Upper lobe of left lung (tissue), 6 donors: Measurements from ENCODE around the gene MORC4. TPM values are rescaled to one million over a fixed set of nuclear protein-coding genes. Genes with fewer than 3 reads are reported as not detected.

Source experiments
- ATAC-seq, 2 donors: fragments of 200-7000 bp; cut with Tn5 transposase; one replicate each; pipeline ENCODE4 v1.9.1; 2022; ENCODE audit warnings: mild to moderate bottlenecking in 2 of 2, moderate library complexity in 2 of 2; ENCODE audit not compliant: low FRiP score in 2 of 2
- DNase-seq, 2 donors: peaks; one replicate each; pipeline ENCODE4 v3.0.0-alpha.2; 2019 to 2020
- H3K27ac ChIP-seq, 4 donors: fragments of 200-600 bp; sonication (generic); one replicate each; pipeline ENCODE4 v1.5.1; 2016 to 2019
- H3K27me3 ChIP-seq, 4 donors: fragments of 200-600 bp; sonication (generic); one replicate each; pipeline ENCODE4 v1.5.1; 2017 to 2019
- H3K36me3 ChIP-seq, 4 donors: fragments of 200-600 bp; sonication (generic); one replicate each; pipeline ENCODE4 v1.5.1; 2016 to 2019
- H3K4me1 ChIP-seq, 4 donors: fragments of 200-600 bp; sonication (generic); one replicate each; pipeline ENCODE4 v1.5.1; 2018 to 2019
- H3K4me3 ChIP-seq, 4 donors: fragments of 200-600 bp; sonication (generic); one replicate each; pipeline ENCODE4 v1.5.1; 2017 to 2019; ENCODE audit warnings: mild to moderate bottlenecking in 2 of 4, moderate library complexity in 1 of 4
- H3K9me3 ChIP-seq, 4 donors: fragments of 200-600 bp; sonication (generic); one replicate each; pipeline ENCODE4 v1.5.1; 2018 to 2019
- EP300 ChIP-seq, 4 donors: sonication (generic); formaldehyde crosslinking; IDR thresholded peaks; one replicate each; pipeline ENCODE4 v1.5.1; 2017; ENCODE audit warnings: antibody characterized with exemption in 4 of 4, control low read depth in 2 of 4
- POLR2A ChIP-seq, 4 donors: fragments of 450-650 bp; IDR thresholded peaks; one replicate each; pipeline ENCODE4 v1.5.1; 2016 to 2017; ENCODE audit warnings: antibody characterized with exemption in 4 of 4, mild to moderate bottlenecking in 2 of 4
- POLR2AphosphoS5 ChIP-seq, 2 donors: sonication (generic); formaldehyde crosslinking; IDR thresholded peaks; one replicate each; pipeline ENCODE4 v1.5.1; 2017; ENCODE audit warnings: antibody characterized with exemption in 2 of 2
- WGBS, 2 donors: methylation state at CpG; one replicate each; pipeline ENCODE4 v1.1.5; 2017 to 2018; 5-methylcytosine and 5-hydroxymethylcytosine counted together
- total RNA-seq, 6 donors: library from RNA; depleted of rRNA in 4 of 6; stranded (reverse); fragments of >200 nt in 4 of 6; gene quantifications; one replicate each; pipeline versions ENCODE4 v1.1.0 to v1.2.1, GENCODE V29; 2016 to 2021
- TF ChIP-seq, protein P1 (sequence below), 6 experiments: fragments of 450-650 bp in 4 of 6; fragments of 200-600 bp in 2 of 6; sonication (generic) in 2 of 6; IDR thresholded peaks; one replicate each; pipeline ENCODE4 v1.5.1; 2016 to 2019; ENCODE audit warnings: antibody characterized with exemption in 6 of 6
- donor health status: DM: no; HTN: no; CAD: no; lungs with moderate emphysema.
- donor health status: DM: no; HTN: yes; CAD: no; lungs with severe emphysema.

The MORC4 gene
- total RNA-seq, 6 donors from 2014 or later, result 10.3 to 23.0 (median 16.3) TPM

DNA sequence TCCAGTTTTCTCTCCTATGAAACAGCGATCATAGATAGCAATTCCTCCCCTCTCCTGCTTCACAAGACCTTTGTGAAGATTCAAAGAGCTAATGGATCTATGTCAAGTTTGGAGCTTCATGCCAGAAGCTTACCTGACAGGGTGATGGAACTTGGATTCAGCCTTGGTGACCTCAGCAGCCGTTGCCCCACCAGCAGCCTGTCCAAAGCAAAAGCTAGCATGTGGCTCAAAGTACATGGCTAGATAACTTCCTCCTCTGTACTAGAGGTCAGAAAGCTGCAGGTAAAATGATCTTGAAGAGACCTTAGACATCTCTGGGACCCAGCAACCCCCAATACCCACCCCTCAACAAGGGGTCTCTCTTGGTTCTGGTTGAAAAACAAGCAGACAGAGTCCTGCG is 98.7 kb downstream of the MORC4 start:
- ATAC-seq, result no peak
- WGBS, 2 donors, result 84% methylated on average over 3 of the region's 3 CpGs; no CpG with 5 or more reads in 1 of the 2 donors
- no peaks in the 10 kb centered on the region for H3K36me3 ChIP-seq
- no peak for DNase-seq
- no peaks in the 10 kb centered on the region for H3K27me3 ChIP-seq
- no peaks in the 10 kb centered on the region for H3K4me1 ChIP-seq
- no peaks in the 10 kb centered on the region for H3K9me3 ChIP-seq
- TF ChIP-seq POLR2AphosphoS5 (IDR thresholded peaks at IDR 0.05), result no peak
- TF ChIP-seq, protein P1, sequence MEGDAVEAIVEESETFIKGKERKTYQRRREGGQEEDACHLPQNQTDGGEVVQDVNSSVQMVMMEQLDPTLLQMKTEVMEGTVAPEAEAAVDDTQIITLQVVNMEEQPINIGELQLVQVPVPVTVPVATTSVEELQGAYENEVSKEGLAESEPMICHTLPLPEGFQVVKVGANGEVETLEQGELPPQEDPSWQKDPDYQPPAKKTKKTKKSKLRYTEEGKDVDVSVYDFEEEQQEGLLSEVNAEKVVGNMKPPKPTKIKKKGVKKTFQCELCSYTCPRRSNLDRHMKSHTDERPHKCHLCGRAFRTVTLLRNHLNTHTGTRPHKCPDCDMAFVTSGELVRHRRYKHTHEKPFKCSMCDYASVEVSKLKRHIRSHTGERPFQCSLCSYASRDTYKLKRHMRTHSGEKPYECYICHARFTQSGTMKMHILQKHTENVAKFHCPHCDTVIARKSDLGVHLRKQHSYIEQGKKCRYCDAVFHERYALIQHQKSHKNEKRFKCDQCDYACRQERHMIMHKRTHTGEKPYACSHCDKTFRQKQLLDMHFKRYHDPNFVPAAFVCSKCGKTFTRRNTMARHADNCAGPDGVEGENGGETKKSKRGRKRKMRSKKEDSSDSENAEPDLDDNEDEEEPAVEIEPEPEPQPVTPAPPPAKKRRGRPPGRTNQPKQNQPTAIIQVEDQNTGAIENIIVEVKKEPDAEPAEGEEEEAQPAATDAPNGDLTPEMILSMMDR (IDR thresholded peaks at IDR 0.05), result no peak
- TF ChIP-seq POLR2A (IDR thresholded peaks at IDR 0.05), result no peak
- no peak for TF ChIP-seq EP300 (IDR thresholded peaks at IDR 0.05)
- H3K27ac ChIP-seq, result no peak overlapping the region
- H3K4me3 ChIP-seq, result no peak overlapping the region

DNA sequence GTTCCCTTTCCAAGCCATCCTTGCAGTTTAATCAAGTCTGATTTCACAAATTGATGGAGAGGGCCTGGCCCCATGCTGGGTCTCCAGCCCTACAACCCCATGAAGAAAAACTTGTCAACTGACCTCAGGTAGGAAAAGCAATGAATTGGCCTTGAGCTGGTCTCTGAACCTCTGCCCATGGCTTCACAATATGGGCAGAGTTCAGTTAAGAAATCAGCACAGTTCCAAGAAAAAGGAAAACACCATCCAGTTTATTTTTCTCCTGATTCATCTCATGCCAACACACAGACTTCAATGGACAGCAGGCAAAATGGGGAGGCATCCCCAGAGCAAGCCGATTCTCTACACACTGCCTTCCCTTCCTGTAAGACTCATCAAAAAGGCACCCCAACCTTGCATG is 100.2 kb downstream of the MORC4 start:
- Histone ChIP-seq H3K27me3 (no peaks in the 10 kb centered on the region), H3K4me3 (no peak overlapping the region), H3K27ac (no peak overlapping the region), H3K36me3 (no peaks in the 10 kb centered on the region), H3K4me1 (no peaks in the 10 kb centered on the region), H3K9me3 (no peaks in the 10 kb centered on the region)
- no peak for ATAC-seq
- no peak for DNase-seq
- WGBS, 2 donors, result 80 to 100% methylated on average over 1 of the region's 1 CpG
- TF ChIP-seq, protein P1 (IDR thresholded peaks at IDR 0.05), result no peak
- no peak for TF ChIP-seq EP300 (IDR thresholded peaks at IDR 0.05)
- no peak for TF ChIP-seq POLR2A (IDR thresholded peaks at IDR 0.05)
- TF ChIP-seq POLR2AphosphoS5 (IDR thresholded peaks at IDR 0.05), result no peak

DNA sequence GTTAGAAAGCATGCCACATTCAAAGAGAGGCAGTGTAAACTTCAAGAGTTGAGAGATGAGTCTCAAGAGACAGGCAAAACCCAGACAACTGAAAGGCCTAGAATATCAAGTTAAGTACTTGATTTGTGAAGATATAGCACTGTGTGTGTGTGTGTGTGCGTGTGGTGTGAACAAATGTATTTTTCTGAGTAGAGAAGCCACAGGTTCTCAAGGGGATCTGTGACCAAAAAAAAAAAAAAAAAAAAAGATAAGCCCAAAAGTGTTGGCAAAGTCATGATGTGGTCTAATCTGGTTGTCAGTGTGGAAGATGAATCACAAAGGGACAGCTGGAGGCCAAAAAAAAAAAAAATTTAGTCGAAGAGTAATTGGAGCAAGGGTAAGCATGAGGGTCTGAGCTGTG is 100.7 kb downstream of the MORC4 start:
- TF ChIP-seq, protein P1 (IDR thresholded peaks at IDR 0.05), result no peak
- TF ChIP-seq POLR2A (IDR thresholded peaks at IDR 0.05), result no peak
- TF ChIP-seq POLR2AphosphoS5 (IDR thresholded peaks at IDR 0.05), result no peak
- TF ChIP-seq EP300 (IDR thresholded peaks at IDR 0.05), result no peak
- Histone ChIP-seq H3K4me3 (no peak overlapping the region), H3K36me3 (no peaks in the 10 kb centered on the region), H3K27me3 (no peaks in the 10 kb centered on the region), H3K27ac (no peak overlapping the region), H3K9me3 (no peaks in the 10 kb centered on the region), H3K4me1 (no peaks in the 10 kb centered on the region)
- WGBS, 2 donors, result 54% methylated on average over 2 of the region's 2 CpGs
- ATAC-seq (no peak), DNase-seq (no peak)

DNA sequence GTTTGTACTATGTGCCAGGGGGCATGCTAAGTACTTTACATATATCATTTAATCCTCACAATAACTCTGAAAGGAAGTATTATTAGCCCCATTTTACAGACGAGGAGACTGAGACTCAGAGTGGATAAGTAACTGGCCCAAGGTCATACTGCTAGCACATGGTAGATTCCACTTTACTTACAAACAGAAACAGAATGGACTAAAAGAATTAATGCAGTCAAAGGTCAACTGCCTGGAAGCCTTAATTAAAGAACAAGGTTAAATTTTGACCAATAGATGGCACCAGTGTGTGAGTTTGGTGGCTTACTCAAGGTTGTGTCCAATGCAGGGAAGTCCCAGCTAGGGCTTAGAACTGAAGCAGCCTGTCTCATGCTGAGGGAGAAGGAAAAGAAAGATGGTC is 101.5 kb downstream of the MORC4 start:
- WGBS, 2 donors, result 17 to 62% methylated on average over 1 of the region's 1 CpG
- Histone ChIP-seq H3K9me3 (no peaks in the 10 kb centered on the region), H3K4me1 (no peaks in the 10 kb centered on the region), H3K36me3 (no peaks in the 10 kb centered on the region), H3K4me3 (no peak overlapping the region), H3K27ac (no peak overlapping the region), H3K27me3 (no peaks in the 10 kb centered on the region)
- DNase-seq, result no peak
- TF ChIP-seq POLR2AphosphoS5 (IDR thresholded peaks at IDR 0.05) (no peak), POLR2A (IDR thresholded peaks at IDR 0.05) (no peak)
- TF ChIP-seq, protein P1 (IDR thresholded peaks at IDR 0.05), result peak in 5 of 6 experiments; percentile 16 to 41 (median 28)
- ATAC-seq, result no peak

DNA sequence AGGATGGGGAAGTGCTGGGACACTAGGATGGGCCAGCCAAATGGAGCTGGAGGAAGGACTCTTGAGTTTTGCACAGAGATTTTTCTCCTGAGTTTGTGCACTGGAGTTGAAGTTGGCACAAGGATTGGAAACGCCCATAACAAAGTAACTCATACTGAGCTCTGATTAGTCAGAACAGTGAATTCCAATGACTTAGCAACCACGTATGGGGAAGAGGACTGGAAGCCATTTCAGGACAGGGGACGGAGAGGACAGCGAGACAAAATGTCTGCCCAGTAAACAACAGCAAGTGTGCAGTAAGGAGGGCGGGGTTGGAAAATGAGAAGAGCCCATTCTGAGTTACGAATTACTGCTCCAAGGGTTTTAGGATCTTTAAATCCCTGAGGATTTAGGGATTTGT is 102.8 kb downstream of the MORC4 start:
- H3K27ac ChIP-seq, result no peak overlapping the region
- H3K9me3 ChIP-seq, result no peaks in the 10 kb centered on the region
- ATAC-seq (no peak), DNase-seq (no peak)
- H3K4me1 ChIP-seq, result no peaks in the 10 kb centered on the region
- no peaks in the 10 kb centered on the region for H3K27me3 ChIP-seq
- 67 to 79% methylated on average over 6 of the region's 6 CpGs for WGBS, 2 donors
- no peaks in the 10 kb centered on the region for H3K36me3 ChIP-seq
- no peak for TF ChIP-seq POLR2A (IDR thresholded peaks at IDR 0.05)
- no peak for TF ChIP-seq EP300 (IDR thresholded peaks at IDR 0.05)
- no peak for TF ChIP-seq POLR2AphosphoS5 (IDR thresholded peaks at IDR 0.05)
- TF ChIP-seq, protein P1 (IDR thresholded peaks at IDR 0.05), result no peak
- H3K4me3 ChIP-seq, result no peak overlapping the region
